Iris pigment epithelial cell (primary cell): ENCODE results near the gene AFF1.
"Not testable (repeated sequence)": the region's sequence is repeated elsewhere in the genome, so short reads cannot be mapped to it uniquely, and the experiment has no call there.

Experiments used
- DNase-seq: peaks from one replicate; pipeline ENCODE4 v3.0.0-alpha.2; 2011; ENCODE audit warnings: low read depth

The AFF1 gene

GRCh38 chr4:87117051-87117731 is 182.4 kb downstream of the AFF1 start:
- DNase-seq: peak; percentile 51

GRCh38 chr4:87117732-87118075 is 182.9 kb downstream of the AFF1 start:
- DNase-seq: no peak

GRCh38 chr4:87118421-87118820 is 183.6 kb downstream of the AFF1 start:
- DNase-seq: no peak

- DNase-seq: peak; percentile 90
These were observed 184.0 kb downstream of the AFF1 start for GRCh38 chr4:87118826-87119225.

GRCh38 chr4:87120010-87120409 is 185.2 kb downstream of the AFF1 start:
- no peak for DNase-seq

- peak; percentile 60 for DNase-seq
These were observed 185.8 kb downstream of the AFF1 start for GRCh38 chr4:87120411-87121162.

- peak; percentile 30 for DNase-seq
These were observed 186.7 kb downstream of the AFF1 start for GRCh38 chr4:87121341-87122065.

GRCh38 chr4:87122252-87122651 is 187.4 kb downstream of the AFF1 start:
- DNase-seq: peak; percentile 46

- DNase-seq: no peak
These were observed 191.2 kb downstream of the AFF1 start for GRCh38 chr4:87126056-87126455.

GRCh38 chr4:87128006-87128705 is 193.3 kb downstream of the AFF1 start:
- DNase-seq: peak; percentile 34

- DNase-seq: no peak
These were observed 194.9 kb downstream of the AFF1 start for GRCh38 chr4:87129681-87130080.

- DNase-seq: no peak
These were observed 196.3 kb downstream of the AFF1 start for GRCh38 chr4:87130985-87131703.

GRCh38 chr4:87132035-87132434 is 197.2 kb downstream of the AFF1 start:
- no peak for DNase-seq

GRCh38 chr4:87133183-87133582 is 198.4 kb downstream of the AFF1 start:
- DNase-seq: no peak

- no peak for DNase-seq
These were observed 199.3 kb downstream of the AFF1 start for GRCh38 chr4:87134122-87134521.

- DNase-seq: no peak
These were observed 206.6 kb downstream of the AFF1 start for GRCh38 chr4:87141428-87141827.

GRCh38 chr4:87144356-87144755 is 209.5 kb downstream of the AFF1 start:
- no peak for DNase-seq

GRCh38 chr4:87145934-87146333 is 211.1 kb downstream of the AFF1 start:
- not testable (repeated sequence) for DNase-seq

GRCh38 chr4:87147116-87147515 is 212.3 kb downstream of the AFF1 start:
- no peak for DNase-seq

GRCh38 chr4:87150498-87151261 is 215.9 kb downstream of the AFF1 start:
- DNase-seq: peak; percentile 74

GRCh38 chr4:87151730-87152129 is 216.9 kb downstream of the AFF1 start:
- no peak for DNase-seq
